Astrocyte (in vitro differentiated cells and primary cell): ENCODE results near the gene OPN5. TPM values are rescaled to one million over a fixed set of nuclear protein-coding genes. Genes with fewer than 3 reads are reported as not detected.

Experiments
- DNase-seq: peaks from one replicate; pipeline ENCODE4 v3.0.0-alpha.2; 2010; ENCODE audit warnings: low read depth
- FAIRE-seq: peaks from 2 replicates; lab custom pipeline; 2011; peaks lifted over from hg19 to GRCh38; lab: Jason Lieb, UNC
- H2AFZ ChIP-seq: 2 replicates; pipeline ENCODE4 v1.6.0; 2012; ENCODE audit warnings: low read depth, low read length, inconsistent platforms
- H3K27ac ChIP-seq: 2 replicates; pipeline ENCODE4 v1.5.1; 2011; ENCODE audit warnings: low read depth, low read length, inconsistent platforms
- H3K27me3 ChIP-seq: 2 replicates; pipeline ENCODE4 v1.6.0; 2011; ENCODE audit warnings: low read length, inconsistent platforms; ENCODE audit not compliant: insufficient read depth
- H3K36me3 ChIP-seq: 2 replicates; pipeline ENCODE4 v1.5.1; 2011; ENCODE audit warnings: low read length, inconsistent platforms; ENCODE audit not compliant: insufficient read depth
- H3K4me1 ChIP-seq: 2 replicates; pipeline ENCODE4 v1.5.1; 2011; ENCODE audit warnings: low read length, inconsistent platforms; ENCODE audit not compliant: insufficient read depth
- H3K4me2 ChIP-seq: 2 replicates; pipeline ENCODE4 v1.6.0; 2012; ENCODE audit warnings: low read length, inconsistent platforms
- H3K4me3 ChIP-seq: 2 replicates; pipeline ENCODE4 v1.5.1; 2011; ENCODE audit warnings: low read depth, mild to moderate bottlenecking, low read length, inconsistent platforms; ENCODE audit not compliant: insufficient read depth
- H3K79me2 ChIP-seq: 2 replicates; pipeline ENCODE4 v1.6.0; 2012; ENCODE audit warnings: mild to moderate bottlenecking, low read length, inconsistent platforms; ENCODE audit not compliant: insufficient read depth
- H3K9ac ChIP-seq: 2 replicates; pipeline ENCODE4 v1.6.0; 2012; ENCODE audit warnings: mild to moderate bottlenecking, low read length, inconsistent platforms
- H3K9me3 ChIP-seq: 2 replicates; pipeline ENCODE4 v1.5.1; 2012; ENCODE audit warnings: low read depth, mild to moderate bottlenecking, low read length, inconsistent platforms; ENCODE audit not compliant: insufficient read depth
- H4K20me1 ChIP-seq: 2 replicates; pipeline ENCODE4 v1.6.0; 2012; ENCODE audit warnings: low read length, inconsistent platforms; ENCODE audit not compliant: insufficient read depth
- H3K27ac Mint-ChIP-seq: one replicate; pipeline ENCODE4 v1.8.0; 2021; ENCODE audit warnings: mild to moderate bottlenecking, mixed read lengths; ENCODE audit not compliant: unreplicated experiment
- H3K27me3 Mint-ChIP-seq: one replicate; pipeline ENCODE4 v1.8.0; 2021; ENCODE audit warnings: low read depth, mixed read lengths; ENCODE audit not compliant: unreplicated experiment
- H3K36me3 Mint-ChIP-seq: one replicate; pipeline ENCODE4 v1.8.0; 2021; ENCODE audit warnings: low read depth, mixed read lengths; ENCODE audit not compliant: unreplicated experiment
- H3K4me1 Mint-ChIP-seq: one replicate; pipeline ENCODE4 v1.8.0; 2021; ENCODE audit warnings: low read depth, mixed read lengths; ENCODE audit not compliant: unreplicated experiment
- H3K4me3 Mint-ChIP-seq: one replicate; pipeline ENCODE4 v1.8.0; 2021; ENCODE audit warnings: mild to moderate bottlenecking, moderate library complexity, mixed read lengths; ENCODE audit not compliant: unreplicated experiment
- H3K9me3 Mint-ChIP-seq: one replicate; pipeline ENCODE4 v1.8.0; 2021; ENCODE audit warnings: mild to moderate bottlenecking, mixed read lengths; ENCODE audit not compliant: unreplicated experiment
- EZH2 ChIP-seq: IDR thresholded peaks from 2 replicates; pipeline ENCODE4 v1.6.1; 2012; ENCODE audit warnings: mild to moderate bottlenecking, low read length, inconsistent platforms; ENCODE audit not compliant: insufficient read depth
- total RNA-seq: library from RNA; stranded (reverse); gene quantifications from 2 replicates; pipeline ENCODE4 v1.2.1, GENCODE V29; 2021
- TF ChIP-seq, protein P1 (sequence below): IDR thresholded peaks from 2 replicates; pipeline ENCODE4 v1.5.1; 2011; ENCODE audit warnings: low read depth, mild to moderate bottlenecking, inconsistent platforms, low read length, moderate library complexity; ENCODE audit not compliant: insufficient read depth

Gene OPN5
- total RNA-seq, 1 donor from 2014 or later = not detected

DNA sequence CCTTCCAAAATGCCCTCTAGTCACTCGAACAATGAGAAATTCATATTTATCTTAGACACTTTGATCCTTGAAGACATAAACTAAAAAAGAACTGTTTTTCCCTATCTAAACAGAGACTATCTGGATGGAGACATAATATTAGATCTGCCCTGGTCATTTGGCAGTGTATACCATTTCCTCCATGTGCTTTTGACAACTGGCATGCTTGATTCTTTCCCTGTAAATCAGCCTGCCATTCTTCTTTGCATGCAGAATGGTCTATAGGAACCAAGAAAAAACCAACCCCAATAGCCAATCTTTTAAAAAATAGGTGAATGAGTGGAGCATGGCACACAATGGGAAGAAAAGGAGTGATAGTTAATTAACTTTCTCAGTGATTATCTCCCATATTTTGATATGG lies 93.8 kb downstream of the OPN5 start:
- Mint-ChIP-seq H3K27ac (no peak overlapping the region), H3K27me3 (no peaks in the 10 kb centered on the region), H3K4me3 (no peak overlapping the region), H3K9me3 (peaks cover 1% of the 10 kb centered on the region), H3K36me3 (peaks cover 3% of the 10 kb centered on the region), H3K4me1 (no peaks in the 10 kb centered on the region)
- DNase-seq (no peak), FAIRE-seq (no peak)
- Histone ChIP-seq H3K4me2 (no peak overlapping the region), H4K20me1 (no peaks in the 10 kb centered on the region), H3K27ac (no peak overlapping the region), H3K36me3 (no peaks in the 10 kb centered on the region), H3K4me3 (no peak overlapping the region), H3K27me3 (no peaks in the 10 kb centered on the region), H3K79me2 (no peaks in the 10 kb centered on the region), H3K9ac (no peak overlapping the region), H3K4me1 (no peaks in the 10 kb centered on the region), H3K9me3 (no peaks in the 10 kb centered on the region), H2AFZ (no peak overlapping the region)
- no peak for TF ChIP-seq EZH2
- TF ChIP-seq, protein P1, sequence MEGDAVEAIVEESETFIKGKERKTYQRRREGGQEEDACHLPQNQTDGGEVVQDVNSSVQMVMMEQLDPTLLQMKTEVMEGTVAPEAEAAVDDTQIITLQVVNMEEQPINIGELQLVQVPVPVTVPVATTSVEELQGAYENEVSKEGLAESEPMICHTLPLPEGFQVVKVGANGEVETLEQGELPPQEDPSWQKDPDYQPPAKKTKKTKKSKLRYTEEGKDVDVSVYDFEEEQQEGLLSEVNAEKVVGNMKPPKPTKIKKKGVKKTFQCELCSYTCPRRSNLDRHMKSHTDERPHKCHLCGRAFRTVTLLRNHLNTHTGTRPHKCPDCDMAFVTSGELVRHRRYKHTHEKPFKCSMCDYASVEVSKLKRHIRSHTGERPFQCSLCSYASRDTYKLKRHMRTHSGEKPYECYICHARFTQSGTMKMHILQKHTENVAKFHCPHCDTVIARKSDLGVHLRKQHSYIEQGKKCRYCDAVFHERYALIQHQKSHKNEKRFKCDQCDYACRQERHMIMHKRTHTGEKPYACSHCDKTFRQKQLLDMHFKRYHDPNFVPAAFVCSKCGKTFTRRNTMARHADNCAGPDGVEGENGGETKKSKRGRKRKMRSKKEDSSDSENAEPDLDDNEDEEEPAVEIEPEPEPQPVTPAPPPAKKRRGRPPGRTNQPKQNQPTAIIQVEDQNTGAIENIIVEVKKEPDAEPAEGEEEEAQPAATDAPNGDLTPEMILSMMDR = no peak

Other genes with a start within 250 kb of the OPN5 start
- gene ADGRF4, start 83.5 kb upstream of the OPN5 start, total RNA-seq = 1.2 and 1.4 TPM in 2 replicates